Loucy (cell line): ENCODE measurements around the gene KL.

ENCODE experiments used
- EZH2phosphoT487 ChIP-seq: fragments of 200-600 bp; IDR thresholded peaks from 2 replicates; pipeline ENCODE4 v1.6.1; 2018; ENCODE audit warnings: antibody characterized with exemption, mild to moderate bottlenecking, moderate library complexity, borderline replicate concordance
- TF ChIP-seq, protein P1 (sequence below): fragments of 200-600 bp; sonication (generic); conservative IDR thresholded peaks from 2 replicates; pipeline ENCODE4 v1.5.1; 2014; ENCODE audit warnings: mild to moderate bottlenecking, antibody characterized with exemption, low read length

DNA sequence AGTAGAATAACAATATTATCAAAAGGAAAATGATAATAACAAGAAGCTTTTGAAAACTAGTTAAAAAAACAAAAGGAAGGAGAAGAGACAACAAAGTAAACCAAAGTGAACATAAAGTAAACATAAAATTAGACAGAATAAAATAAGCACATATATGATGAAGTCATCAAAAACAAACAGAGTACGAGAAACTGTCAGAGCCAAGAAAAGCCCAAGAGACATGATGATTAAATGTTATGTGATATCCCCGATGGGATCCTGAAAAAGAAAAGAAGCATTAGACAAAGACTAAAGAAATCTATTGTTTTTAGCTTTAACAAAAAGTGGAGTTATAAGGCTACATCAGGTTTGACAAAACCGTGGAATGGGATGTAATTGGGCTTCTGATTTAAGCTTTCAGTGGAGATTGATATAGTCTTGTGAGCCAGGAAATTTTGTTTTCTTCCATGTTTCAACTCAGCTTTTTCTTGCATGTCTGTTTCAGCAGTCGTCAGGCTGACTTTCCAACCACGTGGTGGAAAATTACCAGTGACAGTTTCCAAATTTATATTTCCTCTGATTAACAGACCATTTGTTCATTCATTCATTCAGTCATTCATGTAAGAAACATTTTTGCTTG is 64.9 kb downstream of the KL start:
- TF ChIP-seq, protein P1, sequence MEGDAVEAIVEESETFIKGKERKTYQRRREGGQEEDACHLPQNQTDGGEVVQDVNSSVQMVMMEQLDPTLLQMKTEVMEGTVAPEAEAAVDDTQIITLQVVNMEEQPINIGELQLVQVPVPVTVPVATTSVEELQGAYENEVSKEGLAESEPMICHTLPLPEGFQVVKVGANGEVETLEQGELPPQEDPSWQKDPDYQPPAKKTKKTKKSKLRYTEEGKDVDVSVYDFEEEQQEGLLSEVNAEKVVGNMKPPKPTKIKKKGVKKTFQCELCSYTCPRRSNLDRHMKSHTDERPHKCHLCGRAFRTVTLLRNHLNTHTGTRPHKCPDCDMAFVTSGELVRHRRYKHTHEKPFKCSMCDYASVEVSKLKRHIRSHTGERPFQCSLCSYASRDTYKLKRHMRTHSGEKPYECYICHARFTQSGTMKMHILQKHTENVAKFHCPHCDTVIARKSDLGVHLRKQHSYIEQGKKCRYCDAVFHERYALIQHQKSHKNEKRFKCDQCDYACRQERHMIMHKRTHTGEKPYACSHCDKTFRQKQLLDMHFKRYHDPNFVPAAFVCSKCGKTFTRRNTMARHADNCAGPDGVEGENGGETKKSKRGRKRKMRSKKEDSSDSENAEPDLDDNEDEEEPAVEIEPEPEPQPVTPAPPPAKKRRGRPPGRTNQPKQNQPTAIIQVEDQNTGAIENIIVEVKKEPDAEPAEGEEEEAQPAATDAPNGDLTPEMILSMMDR: no peak
- no peak for TF ChIP-seq EZH2phosphoT487
